Measurements from ENCODE around the gene GPR12.

Gene GPR12

GRCh38 chr13:26762745-26763345 lies 2.3 kb upstream of the GPR12 start:
- POLR2A ChIA-PET, result no interaction called here
- Histone ChIP-seq H3K27ac (ENCODE audit: extremely low read depth, low read depth, low read length) (no peak overlapping the region), H3K9me3 (ENCODE audit: control insufficient read depth, insufficient read depth, low read depth, low read length) (no peaks in the 10 kb centered on the region), H3K36me3 (ENCODE audit: control insufficient read depth in 2 of 2, insufficient read depth in 1 of 2, low read length in 2 of 2) (no peaks in the 10 kb centered on the region), H3K4me3 (ENCODE audit: low read depth, low read length) (no peak overlapping the region), H3K4me1 (ENCODE audit: control insufficient read depth, insufficient read depth, low read length) (no peaks in the 10 kb centered on the region)
- TF ChIP-seq ZBTB6 (tag by site-specific recombination; IDR thresholded peaks at IDR 0.05) (no peak), FEZF1 (tag by site-specific recombination; IDR thresholded peaks at IDR 0.05) (no peak), ZNF585B (tag by site-specific recombination; IDR thresholded peaks at IDR 0.05) (no peak), ZNF280C (tag by site-specific recombination; IDR thresholded peaks at IDR 0.05) (no peak), ZFP3 (tag by site-specific recombination; IDR thresholded peaks at IDR 0.05; ENCODE audit: low read depth) (no peak), ZNF354C (tag by site-specific recombination; IDR thresholded peaks at IDR 0.05; ENCODE audit: borderline replicate concordance, low read depth) (no peak), ZNF704 (tag by site-specific recombination; IDR thresholded peaks at IDR 0.05) (no peak), ZNF658 (tag by site-specific recombination; IDR thresholded peaks at IDR 0.05) (no peak), ZNF423 (tag by site-specific recombination; IDR thresholded peaks at IDR 0.05) (no peak), ZNF701 (tag by site-specific recombination; IDR thresholded peaks at IDR 0.05) (no peak), ZNF398 (tag by site-specific recombination; IDR thresholded peaks at IDR 0.05) (no peak), ZNF707 (tag by site-specific recombination; IDR thresholded peaks at IDR 0.05) (no peak), ZNF19 (tag by site-specific recombination; IDR thresholded peaks at IDR 0.05; ENCODE audit: low read depth) (no peak), ZNF791 (tag by site-specific recombination; IDR thresholded peaks at IDR 0.05) (no peak), ZNF747 (tag by site-specific recombination; IDR thresholded peaks at IDR 0.05) (no peak), ZNF248 (tag by site-specific recombination; IDR thresholded peaks at IDR 0.05) (no peak)
- CTCF ChIA-PET, result no interaction called here

- Histone ChIP-seq H3K27ac (ENCODE audit: extremely low read depth, low read depth, low read length) (no peak overlapping the region), H3K36me3 (ENCODE audit: control insufficient read depth in 2 of 2, insufficient read depth in 1 of 2, low read length in 2 of 2) (no peaks in the 10 kb centered on the region), H3K4me1 (ENCODE audit: control insufficient read depth, insufficient read depth, low read length) (no peaks in the 10 kb centered on the region), H3K9me3 (ENCODE audit: control insufficient read depth, insufficient read depth, low read depth, low read length) (no peaks in the 10 kb centered on the region), H3K4me3 (ENCODE audit: low read depth, low read length) (peak overlapping the region; percentile 43)
- ChIA-PET CTCF (interaction anchor here (0.6 to 1.0 kb wide), 2 partner anchors 10 to 33 kb away, joined by 3 to 5 read pairs; no protein-coding TSS in a partner anchor), POLR2A (no interaction called here)
- TF ChIP-seq ZNF426 (tag by site-specific recombination; IDR thresholded peaks at IDR 0.05), result no peak
- no peak for TF ChIP-seq ZNF529 (tag by site-specific recombination; IDR thresholded peaks at IDR 0.05; ENCODE audit: insufficient replicate concordance)
- TF ChIP-seq ZNF677 (tag by site-specific recombination; IDR thresholded peaks at IDR 0.05), result no peak
- TF ChIP-seq ZBTB26 (tag by site-specific recombination; optimal IDR thresholded peaks at IDR 0.05), result peak; percentile 27
- TF ChIP-seq ZNF23 (tag by site-specific recombination; IDR thresholded peaks at IDR 0.05; ENCODE audit: borderline replicate concordance), result no peak
- TF ChIP-seq ZSCAN30 (tag by site-specific recombination; IDR thresholded peaks at IDR 0.05), result peak; percentile 65
- 0 out of 2 replicates have a peak, but pooled peaks have one; percentile 11 for TF ChIP-seq ZIC2 (tag by site-specific recombination; IDR thresholded peaks at IDR 0.05)
These were observed 421 bp upstream of the GPR12 start for GRCh38 chr13:26760832-26761582.

Measured in HEK293 (cell line).